Stimulated activated CD8-positive, alpha-beta memory T cell treated with anti-CD3 and anti-CD28 coated beads, Interleukin-4, amount 100 ng/mL, for 24 hours (primary cell): Measurements from ENCODE around the gene RGS19.
A peak's percentile ranks its signal among the peaks of the same experiment; 100 is the strongest.
"Not testable (repeated sequence)": the region's sequence is repeated elsewhere in the genome, so short reads cannot be mapped to it uniquely, and the experiment has no call there.

Experiments used
- DNase-seq: peaks from one replicate; pipeline ENCODE4 v3.0.0-alpha.2; 2020; ENCODE audit warnings: low read depth

Gene RGS19

DNA sequence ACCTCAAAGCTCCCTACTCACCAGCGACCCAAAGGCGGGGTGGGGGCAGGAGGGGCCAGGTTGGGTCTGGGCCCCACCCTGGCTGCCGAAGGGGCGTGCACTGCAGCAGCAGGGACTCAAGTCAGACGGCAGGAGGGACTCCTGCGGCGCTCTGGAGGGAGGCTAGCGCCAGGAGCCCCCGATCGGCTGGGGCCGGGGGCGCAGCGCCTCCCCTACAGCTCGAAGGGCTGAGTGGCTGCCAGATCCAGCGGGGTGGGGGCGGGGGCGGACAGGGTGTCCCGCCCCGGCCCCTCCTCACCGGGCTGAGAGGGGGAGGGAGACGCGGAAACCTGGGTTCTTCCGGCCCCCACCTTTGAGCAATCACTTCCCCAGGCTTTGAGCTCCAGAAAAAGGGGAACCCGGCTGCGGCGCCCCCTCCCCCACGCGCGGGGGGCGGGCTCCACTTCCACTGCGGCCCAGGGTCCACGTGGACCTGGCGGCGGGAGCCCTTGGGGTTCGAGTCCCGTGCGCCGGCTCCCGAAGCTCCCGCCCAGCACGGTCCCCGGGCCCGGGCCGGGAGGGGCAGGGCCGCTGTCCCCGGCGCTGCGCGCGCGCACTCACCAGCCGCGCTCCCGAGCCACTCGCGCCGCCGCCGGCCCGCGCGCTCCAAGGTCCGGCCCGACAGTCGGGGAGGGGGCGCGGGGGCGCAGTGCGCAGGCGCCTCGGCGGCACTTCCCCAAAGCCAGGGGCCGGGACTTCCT lies at the start of gene RGS19:
Gene RGS19 (minus strand): TSS at position 246 of the 740 bp plus-strand sequence. CDS start 2,632 bp downstream, outside the sequence.
- peak; percentile 58 for DNase-seq

GRCh38 chr20:64123517-64123916 lies 44.2 kb upstream of the RGS19 start:
- DNase-seq = not testable (repeated sequence)

GRCh38 chr20:64122927-64123326 lies 43.6 kb upstream of the RGS19 start:
- DNase-seq = not testable (repeated sequence)

DNA sequence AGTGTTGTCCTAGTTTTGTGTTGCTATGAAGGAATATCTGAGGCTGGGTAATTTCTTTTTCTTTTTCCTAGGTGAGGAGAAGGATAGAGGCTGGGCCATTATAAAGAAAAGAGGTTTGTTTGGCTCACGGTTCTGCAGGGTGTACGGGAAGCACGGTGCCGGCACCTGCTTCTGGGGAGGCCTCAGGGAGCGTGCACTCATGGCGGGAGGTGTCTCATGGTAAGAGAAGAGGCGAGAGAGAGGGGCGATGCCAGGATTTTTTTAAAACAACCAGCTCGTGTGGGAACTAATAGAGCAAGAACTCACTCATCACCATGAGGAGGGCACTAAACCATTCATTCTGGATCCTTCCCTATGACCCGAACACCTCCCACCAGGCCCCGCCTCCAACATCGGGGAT lies 42.3 kb upstream of the RGS19 start:
- no peak for DNase-seq

GRCh38 chr20:64119681-64120341 lies 40.5 kb upstream of the RGS19 start:
- DNase-seq = no peak

- no peak for DNase-seq
Measured at GRCh38 chr20:64119301-64119680, 40.0 kb upstream of the RGS19 start.

- DNase-seq = not testable (repeated sequence)
Measured at GRCh38 chr20:64117432-64117777, 38.1 kb upstream of the RGS19 start.

GRCh38 chr20:64116541-64117431 lies 37.5 kb upstream of the RGS19 start:
- DNase-seq = no peak

GRCh38 chr20:64116016-64116415 lies 36.7 kb upstream of the RGS19 start:
- no peak for DNase-seq

- no peak for DNase-seq
Measured at GRCh38 chr20:64115171-64115911, 36.0 kb upstream of the RGS19 start.

- no peak for DNase-seq
Measured at GRCh38 chr20:64114356-64114971, 35.1 kb upstream of the RGS19 start.

DNA sequence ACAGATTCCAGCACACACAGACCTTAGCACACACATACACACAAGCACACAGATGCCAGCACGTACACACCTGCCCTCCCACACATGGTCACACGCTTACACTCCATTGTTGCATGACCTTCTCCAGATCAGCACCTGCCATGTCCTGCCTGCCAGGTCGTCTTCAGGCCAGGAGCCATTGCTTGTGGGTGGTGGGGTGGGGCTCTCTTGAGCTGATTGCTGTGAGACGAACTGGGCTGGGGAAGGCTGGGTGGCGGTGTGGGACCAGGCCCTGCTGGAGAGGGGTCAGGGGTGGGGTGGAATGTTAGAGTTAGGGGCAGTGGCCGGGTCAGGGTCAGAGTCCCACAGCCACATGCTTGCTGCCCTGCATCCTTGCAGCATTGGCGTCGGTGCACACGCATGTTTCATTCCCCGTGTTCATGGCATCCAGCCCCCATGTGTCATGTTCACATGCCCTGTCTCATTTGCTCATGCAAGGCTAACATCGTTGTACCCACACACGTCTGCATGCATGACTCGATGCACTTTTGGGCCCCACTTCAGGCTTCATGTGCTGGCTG lies 34.6 kb upstream of the RGS19 start:
- no peak for DNase-seq

- DNase-seq = no peak
Measured at GRCh38 chr20:64113444-64113775, 34.1 kb upstream of the RGS19 start.

- DNase-seq = no peak
Measured at GRCh38 chr20:64112691-64113443, 33.5 kb upstream of the RGS19 start.

DNA sequence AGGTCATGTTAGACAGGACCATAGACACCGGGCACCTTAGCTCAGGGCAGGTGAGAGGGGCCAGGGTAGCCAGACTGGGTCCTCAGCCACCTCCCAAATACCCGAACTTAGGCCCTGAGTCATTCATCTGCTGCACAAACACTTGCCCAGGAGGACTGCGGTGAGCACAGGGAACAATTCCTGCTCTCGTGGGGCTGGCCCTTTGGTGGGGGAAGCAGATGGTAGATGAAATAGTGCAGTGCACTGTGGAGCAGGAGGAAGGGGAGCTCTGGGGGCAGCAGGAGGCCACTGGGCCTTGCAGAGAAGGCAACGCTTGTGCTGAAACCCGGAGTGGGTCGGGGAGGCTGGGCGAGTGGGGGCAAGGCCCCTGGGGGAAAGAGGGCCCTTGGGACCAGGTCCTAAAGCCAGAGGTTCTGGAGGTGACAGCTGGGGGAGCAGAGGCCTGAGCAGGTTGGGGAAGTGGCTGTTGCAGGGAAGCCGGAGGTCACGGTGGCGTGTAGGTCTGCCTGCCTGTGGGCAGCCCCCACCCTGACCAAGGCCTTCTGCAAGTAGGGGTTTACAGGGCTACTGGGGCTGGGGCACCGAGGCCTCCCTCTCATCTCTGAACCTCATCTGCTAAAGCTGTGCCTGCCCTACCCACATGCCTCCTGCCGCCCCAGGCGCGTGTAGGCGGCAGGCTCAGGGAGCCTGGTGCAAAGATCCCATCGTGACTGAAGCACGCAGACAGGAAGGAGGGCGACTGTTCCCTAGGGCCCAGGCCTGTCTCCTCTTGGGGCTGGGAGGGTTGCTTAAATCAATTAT lies 32.7 kb upstream of the RGS19 start:
- no peak for DNase-seq

GRCh38 chr20:64110411-64111068 lies 31.2 kb upstream of the RGS19 start:
- no peak for DNase-seq

DNA sequence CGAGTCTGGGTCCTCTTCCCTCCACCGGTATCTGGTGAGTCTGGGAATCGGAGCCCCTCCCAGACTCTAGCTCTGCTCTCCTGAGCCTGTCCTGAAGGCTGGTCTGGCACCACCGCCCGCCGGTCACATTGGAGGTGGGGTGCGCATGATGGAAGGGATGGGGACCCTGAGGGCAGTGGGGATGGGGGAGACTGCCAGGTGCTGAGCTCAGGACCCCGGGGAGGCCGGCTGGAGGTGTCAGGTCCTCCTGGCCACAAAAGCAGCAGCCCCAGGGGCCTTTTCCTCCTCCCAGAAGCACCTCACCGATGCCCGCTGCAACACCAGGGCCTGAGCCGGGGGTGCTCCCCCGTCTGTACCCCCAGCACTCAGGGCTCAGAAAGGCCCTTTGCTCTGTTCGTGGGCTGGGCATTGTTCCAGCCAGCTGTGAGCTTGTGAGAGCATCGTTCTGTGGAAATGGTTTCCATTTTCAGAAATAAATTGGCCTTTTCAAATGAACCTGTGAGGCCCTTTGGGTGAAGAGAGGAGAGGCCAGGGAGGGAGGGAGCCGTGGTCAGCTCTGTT lies 30.6 kb upstream of the RGS19 start:
- DNase-seq = no peak

DNA sequence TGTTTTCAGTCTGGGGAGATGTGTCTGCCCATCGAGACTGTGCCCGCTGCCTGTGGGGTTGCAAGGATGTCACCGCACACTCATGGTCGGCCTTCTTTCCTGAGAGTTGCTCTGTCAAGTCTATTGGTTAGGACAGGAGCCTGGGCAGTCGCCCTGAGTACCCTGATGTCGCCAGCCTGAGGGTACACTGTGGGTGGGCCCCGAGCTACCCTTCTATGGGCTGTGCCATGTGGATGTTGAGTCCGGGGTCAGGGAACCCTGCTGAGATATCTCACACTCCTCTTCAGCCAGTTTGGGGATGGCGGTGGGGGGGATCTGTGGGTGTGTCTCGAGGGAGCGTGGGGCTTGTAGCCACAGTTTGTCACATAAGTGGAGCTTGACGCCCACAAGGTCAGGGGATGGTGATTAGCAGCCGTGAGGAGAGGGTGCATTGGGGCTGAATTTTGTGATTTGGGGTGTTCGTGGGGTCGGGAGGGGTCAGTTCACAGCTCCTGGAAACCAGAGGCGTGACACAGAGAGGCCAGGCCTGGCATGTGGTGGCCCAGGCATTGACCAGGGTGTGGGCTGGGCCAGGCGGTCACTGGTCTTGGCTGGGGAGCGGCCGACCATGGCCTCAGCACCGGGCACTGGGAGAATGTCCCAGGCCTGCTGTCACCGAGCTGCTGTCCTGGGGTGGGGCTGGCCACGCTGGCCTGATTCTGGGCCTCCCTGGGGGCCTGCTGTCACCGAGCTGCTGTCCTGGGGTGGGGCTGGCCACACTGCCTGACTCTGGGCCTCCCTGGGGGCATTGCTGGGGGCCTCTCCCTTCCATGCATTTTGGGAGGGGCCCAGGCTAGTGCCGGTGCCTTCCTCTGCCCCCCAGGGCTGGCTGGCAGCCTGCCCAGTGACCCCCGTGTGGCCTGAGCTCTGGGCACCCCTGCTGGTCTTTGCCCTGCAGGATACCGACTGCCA lies 29.7 kb upstream of the RGS19 start:
- DNase-seq = no peak
